Heart left ventricle (tissue), 13 donors: ENCODE data around the gene HMGB3.

Experiments
- POLR2A ChIP-seq, 2 donors: fragments of 450-650 bp; IDR thresholded peaks; one replicate each; pipeline ENCODE4 v1.6.1; 2017; ENCODE audit warnings: antibody characterized with exemption in 2 of 2, mild to moderate bottlenecking in 2 of 2, moderate library complexity in 2 of 2
- TF ChIP-seq, protein P1 (sequence below), 12 donors: fragments of 200-600 bp; sonication (generic) in 4 of 12; IDR thresholded peaks; one replicate each; pipeline versions ENCODE4 v1.5.0 to v1.8.0; 2018 to 2022; ENCODE audit warnings: antibody characterized with exemption in 12 of 12, mild to moderate bottlenecking in 5 of 12
- donor health status: ischemic (EF 13 %, LVEDD 7.1; RV severe dilation, severe dysfunction).
- donor health status: DM: no; HTN: yes; CAD: no.
- donor health status: DM: no; HTN: no; CAD: no.
- donor health status: ischemic (EF 25% LVEDD 6.9; RV normal size, moderate dysfunction).
- donor health status: ischemic (EF 25% LVEDD 5.7; RV mildly dilated, moderate dysfunction).
- donor health status: ischemic (EF 35%, LVEDD 5.7; RV mildly dilated, moderate dysfunction).
- donor health status: nonischemic (EF 11% LVEDD 7.7; RV severe dilation, severe dysfunction).
- donor health status: DM: yes; HTN: yes; CAD: no.
- donor health status: PGD.
- donor health status: ischemic (EF 29% LVEDD 5.4; RV normal size, mild dysfunction).
- donor health status: nonischemic (EF 23%, LVEDD 6.1; RV moderate dilation, normal function).

GRCh38 chrX:151004085-151004484, 20.9 kb downstream of the HMGB3 start:
- TF ChIP-seq, protein P1, sequence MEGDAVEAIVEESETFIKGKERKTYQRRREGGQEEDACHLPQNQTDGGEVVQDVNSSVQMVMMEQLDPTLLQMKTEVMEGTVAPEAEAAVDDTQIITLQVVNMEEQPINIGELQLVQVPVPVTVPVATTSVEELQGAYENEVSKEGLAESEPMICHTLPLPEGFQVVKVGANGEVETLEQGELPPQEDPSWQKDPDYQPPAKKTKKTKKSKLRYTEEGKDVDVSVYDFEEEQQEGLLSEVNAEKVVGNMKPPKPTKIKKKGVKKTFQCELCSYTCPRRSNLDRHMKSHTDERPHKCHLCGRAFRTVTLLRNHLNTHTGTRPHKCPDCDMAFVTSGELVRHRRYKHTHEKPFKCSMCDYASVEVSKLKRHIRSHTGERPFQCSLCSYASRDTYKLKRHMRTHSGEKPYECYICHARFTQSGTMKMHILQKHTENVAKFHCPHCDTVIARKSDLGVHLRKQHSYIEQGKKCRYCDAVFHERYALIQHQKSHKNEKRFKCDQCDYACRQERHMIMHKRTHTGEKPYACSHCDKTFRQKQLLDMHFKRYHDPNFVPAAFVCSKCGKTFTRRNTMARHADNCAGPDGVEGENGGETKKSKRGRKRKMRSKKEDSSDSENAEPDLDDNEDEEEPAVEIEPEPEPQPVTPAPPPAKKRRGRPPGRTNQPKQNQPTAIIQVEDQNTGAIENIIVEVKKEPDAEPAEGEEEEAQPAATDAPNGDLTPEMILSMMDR (IDR thresholded peaks at IDR 0.05) = peak in 2 of 12 donors; percentile 5 to 23
- TF ChIP-seq POLR2A (IDR thresholded peaks at IDR 0.05) = no peak
